ENCODE measurements around the gene RABGAP1L. TPM values are rescaled to one million over a fixed set of nuclear protein-coding genes. Genes with fewer than 3 reads are reported as not detected.
"Not testable (repeated sequence)": the region's sequence is repeated elsewhere in the genome, so short reads cannot be mapped to it uniquely, and the experiment has no call there.

RABGAP1L gene
- polyA plus RNA-seq, 3 donors, result 35.2 to 75.3 (median 63.3) TPM

DNA sequence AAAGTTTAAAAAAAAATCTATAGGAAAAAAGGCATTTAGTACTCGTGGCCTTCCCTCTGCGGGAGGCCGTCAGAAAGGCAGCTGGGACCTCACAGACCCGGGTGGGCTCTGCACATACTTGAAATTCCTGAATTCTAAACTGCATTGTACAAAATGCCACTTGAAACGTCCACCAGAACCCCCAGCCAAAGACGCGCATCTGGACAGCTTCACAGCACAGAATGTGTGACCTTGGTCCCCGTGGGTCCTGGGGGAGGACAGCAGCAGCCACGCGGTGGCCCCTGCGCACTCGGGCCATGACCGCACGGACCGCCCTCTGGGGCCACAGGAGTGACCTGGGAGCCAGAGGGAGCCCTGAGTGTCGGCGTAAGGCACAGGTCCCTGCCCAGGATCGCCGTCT is 884.5 kb downstream of the RABGAP1L start:
- 94% methylated on average over 15 of the region's 19 CpGs for WGBS (ENCODE audit: insufficient coverage)
- H3K27ac Mint-ChIP-seq, result no peak overlapping the region
- Histone ChIP-seq H3K4me3 (replicated peaks in 1 of 3; ENCODE audit: low read depth in 2 of 3, low read length in 3 of 3) (no peak overlapping the region), H3K27ac (ENCODE audit: low read depth in 1 of 2, low read length in 2 of 2) (no peak overlapping the region), H4K20me1 (ENCODE audit: insufficient read depth, low read length) (no peaks in the 10 kb centered on the region), H2AFZ (ENCODE audit: insufficient read depth, low read depth, low read length, poor library complexity, severe bottlenecking) (no peak overlapping the region), H3K36me3 (replicated peaks in 1 of 2; ENCODE audit: control insufficient read depth in 1 of 2, insufficient read depth in 2 of 2, low read length in 2 of 2) (no peaks in the 10 kb centered on the region), H3K4me1 (ENCODE audit: control insufficient read depth in 1 of 2, insufficient read depth in 2 of 2, low read length in 2 of 2) (no peaks in the 10 kb centered on the region), H3K4me2 (replicated peaks; ENCODE audit: extremely low read depth, low read length, poor library complexity, severe bottlenecking) (no peak overlapping the region), H3K27me3 (ENCODE audit: control insufficient read depth in 2 of 2, insufficient read depth in 2 of 2, low read length in 2 of 2) (no peaks in the 10 kb centered on the region), H3K9ac (ENCODE audit: insufficient read depth, low read length, poor library complexity, severe bottlenecking) (no peak overlapping the region), H3K79me2 (ENCODE audit: insufficient read depth, low read length) (no peaks in the 10 kb centered on the region), H3K9me3 (replicated peaks in 1 of 2; ENCODE audit: control insufficient read depth in 1 of 2, insufficient read depth in 1 of 2, low read length in 2 of 2) (peaks cover 0 to 10% of the 10 kb centered on the region in 2 donors)
- H3K27me3 Mint-ChIP-seq (ENCODE audit: low read depth in 3 of 3), result peaks cover 0 to 3% (median 0%) of the 10 kb centered on the region in 3 donors
- DNase-seq, result no peak
- peaks cover 6 to 16% (median 13%) of the 10 kb centered on the region in 7 donors for H3K9me3 Mint-ChIP-seq
- TF ChIP-seq, protein P1, sequence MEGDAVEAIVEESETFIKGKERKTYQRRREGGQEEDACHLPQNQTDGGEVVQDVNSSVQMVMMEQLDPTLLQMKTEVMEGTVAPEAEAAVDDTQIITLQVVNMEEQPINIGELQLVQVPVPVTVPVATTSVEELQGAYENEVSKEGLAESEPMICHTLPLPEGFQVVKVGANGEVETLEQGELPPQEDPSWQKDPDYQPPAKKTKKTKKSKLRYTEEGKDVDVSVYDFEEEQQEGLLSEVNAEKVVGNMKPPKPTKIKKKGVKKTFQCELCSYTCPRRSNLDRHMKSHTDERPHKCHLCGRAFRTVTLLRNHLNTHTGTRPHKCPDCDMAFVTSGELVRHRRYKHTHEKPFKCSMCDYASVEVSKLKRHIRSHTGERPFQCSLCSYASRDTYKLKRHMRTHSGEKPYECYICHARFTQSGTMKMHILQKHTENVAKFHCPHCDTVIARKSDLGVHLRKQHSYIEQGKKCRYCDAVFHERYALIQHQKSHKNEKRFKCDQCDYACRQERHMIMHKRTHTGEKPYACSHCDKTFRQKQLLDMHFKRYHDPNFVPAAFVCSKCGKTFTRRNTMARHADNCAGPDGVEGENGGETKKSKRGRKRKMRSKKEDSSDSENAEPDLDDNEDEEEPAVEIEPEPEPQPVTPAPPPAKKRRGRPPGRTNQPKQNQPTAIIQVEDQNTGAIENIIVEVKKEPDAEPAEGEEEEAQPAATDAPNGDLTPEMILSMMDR (IDR thresholded peaks at IDR 0.05), result no peak
- H3K4me1 Mint-ChIP-seq, result no peaks in the 10 kb centered on the region
- no peak overlapping the region for H3K4me3 Mint-ChIP-seq
- intact Hi-C loops (cut with micrococcal nuclease), result no loop called here
- no peaks in the 10 kb centered on the region for H3K36me3 Mint-ChIP-seq

DNA sequence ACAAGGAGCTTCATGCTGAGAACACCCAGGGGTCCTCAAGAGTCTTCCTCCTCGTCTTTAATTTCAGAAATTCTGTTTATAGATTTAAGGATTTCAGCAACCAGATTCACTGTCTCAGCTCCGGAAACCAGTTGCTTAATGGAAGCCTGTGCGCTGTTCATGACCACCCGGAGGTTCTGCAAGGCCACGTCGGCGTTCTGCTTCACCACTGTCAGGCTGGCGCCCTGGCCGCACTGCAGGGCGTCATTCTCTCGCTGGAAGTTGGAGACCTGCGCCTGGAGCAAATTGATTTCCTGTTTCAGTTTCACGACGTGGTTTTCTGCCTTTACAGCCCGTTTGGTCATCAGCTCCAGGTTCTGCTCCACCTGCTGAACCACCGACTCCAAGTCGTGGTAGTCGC is 885.3 kb downstream of the RABGAP1L start:
- peaks cover 6 to 16% (median 13%) of the 10 kb centered on the region in 7 donors for H3K9me3 Mint-ChIP-seq
- H3K4me3 Mint-ChIP-seq; H3K9ac ChIP-seq (ENCODE audit: insufficient read depth, low read length, poor library complexity, severe bottlenecking); H3K4me1 Mint-ChIP-seq; H4K20me1 ChIP-seq (ENCODE audit: insufficient read depth, low read length); H3K27ac Mint-ChIP-seq; H3K36me3 Mint-ChIP-seq; H3K27me3 ChIP-seq (ENCODE audit: control insufficient read depth in 2 of 2, insufficient read depth in 2 of 2, low read length in 2 of 2); H3K79me2 ChIP-seq (ENCODE audit: insufficient read depth, low read length); H3K27me3 Mint-ChIP-seq (ENCODE audit: low read depth in 3 of 3); H2AFZ ChIP-seq (ENCODE audit: insufficient read depth, low read depth, low read length, poor library complexity, severe bottlenecking); intact Hi-C loops (cut with micrococcal nuclease); H3K4me3 ChIP-seq (replicated peaks in 1 of 3; ENCODE audit: low read depth in 2 of 3, low read length in 3 of 3); H3K4me1 ChIP-seq (ENCODE audit: control insufficient read depth in 1 of 2, insufficient read depth in 2 of 2, low read length in 2 of 2); H3K27ac ChIP-seq (ENCODE audit: low read depth in 1 of 2, low read length in 2 of 2); DNase-seq; H3K36me3 ChIP-seq (replicated peaks in 1 of 2; ENCODE audit: control insufficient read depth in 1 of 2, insufficient read depth in 2 of 2, low read length in 2 of 2); H3K4me2 ChIP-seq (replicated peaks; ENCODE audit: extremely low read depth, low read length, poor library complexity, severe bottlenecking): not testable (repeated sequence)
- H3K9me3 ChIP-seq (replicated peaks in 1 of 2; ENCODE audit: control insufficient read depth in 1 of 2, insufficient read depth in 1 of 2, low read length in 2 of 2), result peaks cover 0 to 10% of the 10 kb centered on the region in 2 donors
- WGBS (ENCODE audit: insufficient coverage), result 87% methylated on average over 18 of the region's 18 CpGs

Small RNA genes lying within 50 kb of the gene (small RNA-seq; reads per million reads assigned to genes)
- not detected for gene BANF1P4 (ENCODE audit: insufficient read length, low read depth)
- gene RF00019 (ENCODE audit: insufficient read length, low read depth), result not detected
- gene RNU6-307P (ENCODE audit: insufficient read length, low read depth), result not detected

Other genes starting within 250 kb of the RABGAP1L start
- gene SERPINC1, start 242.2 kb upstream of the RABGAP1L start, polyA plus RNA-seq, result under 1 TPM in 1 of 3 donors, not detected in 2; 0.23 TPM
- 10 to 100 TPM in 1 of 3 donors, 1 to 10 TPM in 2; 3.8 to 17.3 (median 7.8) TPM for gene RC3H1, start 137.2 kb upstream of the RABGAP1L start, polyA plus RNA-seq

Measured in CD14-positive monocyte (primary cell).